ENCODE data around the gene RNF43.

GRCh38 chr17:58386708-58387107 lies 30.6 kb downstream of the RNF43 start:
- TF ChIP-seq POLR2AphosphoS5 (IDR thresholded peaks at IDR 0.05; ENCODE audit: borderline replicate concordance, low read depth, low read length) (no peak), EZH2 (IDR thresholded peaks at IDR 0.05) (no peak), FOXP2 (optimal IDR thresholded peaks at IDR 0.05; ENCODE audit: control extremely low read depth, extremely low read length, insufficient read depth) (no peak)

All from SK-N-MC (cell line).